Activated CD8-positive, alpha-beta T cell treated with anti-CD3 and anti-CD28 coated beads for 36 hours (primary cell): ENCODE measurements around the gene STK24. TPM values are rescaled to one million over a fixed set of nuclear protein-coding genes. Genes with fewer than 3 reads are reported as not detected.

ENCODE experiments used
- ATAC-seq: fragments of 200-7000 bp; cut with Tn5 transposase; one replicate; pipeline ENCODE4 v1.10.0; 2021; ENCODE audit warnings: mild to moderate bottlenecking, moderate library complexity
- CTCF ChIA-PET: fragments of 350-600 bp; sonication (Branson Sonifier 250); formaldehyde crosslinking; loops from one replicate; lab custom pipeline; 2021; ENCODE audit warnings: antibody characterized with exemption; lab: Charles Lee
- POLR2A ChIA-PET: fragments of 350-600 bp; sonication (Branson Sonifier 250); formaldehyde crosslinking; loops from one replicate; lab custom pipeline; 2021; ENCODE audit warnings: antibody characterized with exemption; lab: Charles Lee
- DNase-seq: peaks from one replicate; pipeline ENCODE4 v3.0.0-alpha.2; 2020
- H3K27ac Mint-ChIP-seq: one replicate; pipeline ENCODE4 v1.8.0; 2021; ENCODE audit warnings: mild to moderate bottlenecking, mixed read lengths
- H3K27me3 Mint-ChIP-seq: one replicate; pipeline ENCODE4 v1.8.0; 2021; ENCODE audit warnings: mixed read lengths
- H3K36me3 Mint-ChIP-seq: one replicate; pipeline ENCODE4 v1.8.0; 2021; ENCODE audit warnings: low read depth, mixed read lengths
- H3K4me1 Mint-ChIP-seq: one replicate; pipeline ENCODE4 v1.8.0; 2021; ENCODE audit warnings: low read depth, mixed read lengths
- H3K4me3 Mint-ChIP-seq: one replicate; pipeline ENCODE4 v1.8.0; 2021; ENCODE audit warnings: mild to moderate bottlenecking, moderate library complexity, mixed read lengths
- H3K9me3 Mint-ChIP-seq: one replicate; pipeline ENCODE4 v1.8.0; 2021; ENCODE audit warnings: mixed read lengths
- intact Hi-C: fragments of 100-400 bp; cut with micrococcal nuclease; formaldehyde crosslinking; loops from one replicate; pipeline ENCODE4 v1.10.0; 2022
- total RNA-seq, 2 experiments: library from RNA; stranded (reverse); gene quantifications; one replicate each; pipeline ENCODE4 v1.2.3, GENCODE V29; 2021
- TF ChIP-seq, protein P1 (sequence below): fragments of 200-600 bp; IDR thresholded peaks from one replicate; pipeline ENCODE4 v1.8.0; 2022; ENCODE audit warnings: antibody characterized with exemption, mild to moderate bottlenecking

Gene STK24
- total RNA-seq, 2 experiments from 2014 or later: 118 TPM

DNA sequence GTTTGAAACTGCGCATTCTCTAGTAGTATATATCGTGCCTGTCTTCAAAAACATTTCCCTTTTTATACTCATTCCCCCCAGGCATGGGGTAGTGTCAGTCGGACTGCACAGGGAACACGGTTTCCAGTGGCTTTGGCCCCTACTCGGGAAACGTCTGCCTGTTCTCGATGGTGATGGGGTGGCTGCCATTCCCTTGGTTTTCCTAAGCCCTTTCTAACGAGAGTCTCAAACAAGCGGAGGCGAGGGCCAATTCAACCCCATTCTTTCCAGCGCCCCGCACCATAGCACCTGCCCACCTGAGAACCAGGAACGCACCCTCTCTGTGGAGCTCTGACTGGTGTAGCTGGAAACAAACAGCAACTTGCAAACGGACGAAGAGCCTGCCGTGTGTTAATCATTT lies 127.6 kb downstream of the STK24 start:
- TF ChIP-seq, protein P1, sequence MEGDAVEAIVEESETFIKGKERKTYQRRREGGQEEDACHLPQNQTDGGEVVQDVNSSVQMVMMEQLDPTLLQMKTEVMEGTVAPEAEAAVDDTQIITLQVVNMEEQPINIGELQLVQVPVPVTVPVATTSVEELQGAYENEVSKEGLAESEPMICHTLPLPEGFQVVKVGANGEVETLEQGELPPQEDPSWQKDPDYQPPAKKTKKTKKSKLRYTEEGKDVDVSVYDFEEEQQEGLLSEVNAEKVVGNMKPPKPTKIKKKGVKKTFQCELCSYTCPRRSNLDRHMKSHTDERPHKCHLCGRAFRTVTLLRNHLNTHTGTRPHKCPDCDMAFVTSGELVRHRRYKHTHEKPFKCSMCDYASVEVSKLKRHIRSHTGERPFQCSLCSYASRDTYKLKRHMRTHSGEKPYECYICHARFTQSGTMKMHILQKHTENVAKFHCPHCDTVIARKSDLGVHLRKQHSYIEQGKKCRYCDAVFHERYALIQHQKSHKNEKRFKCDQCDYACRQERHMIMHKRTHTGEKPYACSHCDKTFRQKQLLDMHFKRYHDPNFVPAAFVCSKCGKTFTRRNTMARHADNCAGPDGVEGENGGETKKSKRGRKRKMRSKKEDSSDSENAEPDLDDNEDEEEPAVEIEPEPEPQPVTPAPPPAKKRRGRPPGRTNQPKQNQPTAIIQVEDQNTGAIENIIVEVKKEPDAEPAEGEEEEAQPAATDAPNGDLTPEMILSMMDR: no peak
- intact Hi-C loops: loop anchor here (5.0 kb wide), 1 partner anchor 223 kb away; no protein-coding TSS in a partner anchor
- ChIA-PET POLR2A (no interaction called here), CTCF (interaction anchor here (2.7 to 3.7 kb wide), 2 partner anchors 17 to 203 kb away, joined by 18 to 34 read pairs; no protein-coding TSS in a partner anchor)
- H3K4me1 Mint-ChIP-seq: peaks cover 36% of the 10 kb centered on the region
- H3K9me3 Mint-ChIP-seq: no peaks in the 10 kb centered on the region
- ATAC-seq (no peak), DNase-seq (no peak)
- peaks cover 20% of the 10 kb centered on the region for H3K36me3 Mint-ChIP-seq
- H3K27ac Mint-ChIP-seq: peak overlapping the region; percentile 23
- H3K4me3 Mint-ChIP-seq: no peak overlapping the region
- no peaks in the 10 kb centered on the region for H3K27me3 Mint-ChIP-seq

DNA sequence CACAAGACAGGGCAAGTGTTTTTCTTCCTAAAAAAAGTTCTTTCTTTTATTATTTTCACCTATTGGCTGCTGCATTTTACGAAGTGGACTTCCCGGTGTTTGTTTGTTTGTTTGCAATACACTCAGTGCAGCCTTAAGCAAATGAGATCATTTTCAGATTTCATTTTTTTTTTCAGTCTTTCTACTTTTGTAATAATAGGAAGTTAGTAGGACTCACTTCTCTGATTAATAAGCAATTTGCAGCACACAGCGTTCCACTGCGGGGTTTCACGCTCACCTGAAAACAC lies 128.3 kb downstream of the STK24 start:
- intact Hi-C loops: loop anchor here (5.0 kb wide), 1 partner anchor 224 kb away; no protein-coding TSS in a partner anchor
- Mint-ChIP-seq H3K36me3 (peaks cover 18% of the 10 kb centered on the region), H3K27me3 (no peaks in the 10 kb centered on the region), H3K9me3 (no peaks in the 10 kb centered on the region), H3K27ac (peak overlapping the region; percentile 41), H3K4me3 (no peak overlapping the region), H3K4me1 (peaks cover 36% of the 10 kb centered on the region)
- TF ChIP-seq, protein P1: no peak
- ATAC-seq (no peak), DNase-seq (no peak)
- ChIA-PET POLR2A (no interaction called here), CTCF (interaction anchor here (5.4 kb wide), 2 partner anchors 203 to 224 kb away, joined by 62 to 160 read pairs; no protein-coding TSS in a partner anchor)

DNA sequence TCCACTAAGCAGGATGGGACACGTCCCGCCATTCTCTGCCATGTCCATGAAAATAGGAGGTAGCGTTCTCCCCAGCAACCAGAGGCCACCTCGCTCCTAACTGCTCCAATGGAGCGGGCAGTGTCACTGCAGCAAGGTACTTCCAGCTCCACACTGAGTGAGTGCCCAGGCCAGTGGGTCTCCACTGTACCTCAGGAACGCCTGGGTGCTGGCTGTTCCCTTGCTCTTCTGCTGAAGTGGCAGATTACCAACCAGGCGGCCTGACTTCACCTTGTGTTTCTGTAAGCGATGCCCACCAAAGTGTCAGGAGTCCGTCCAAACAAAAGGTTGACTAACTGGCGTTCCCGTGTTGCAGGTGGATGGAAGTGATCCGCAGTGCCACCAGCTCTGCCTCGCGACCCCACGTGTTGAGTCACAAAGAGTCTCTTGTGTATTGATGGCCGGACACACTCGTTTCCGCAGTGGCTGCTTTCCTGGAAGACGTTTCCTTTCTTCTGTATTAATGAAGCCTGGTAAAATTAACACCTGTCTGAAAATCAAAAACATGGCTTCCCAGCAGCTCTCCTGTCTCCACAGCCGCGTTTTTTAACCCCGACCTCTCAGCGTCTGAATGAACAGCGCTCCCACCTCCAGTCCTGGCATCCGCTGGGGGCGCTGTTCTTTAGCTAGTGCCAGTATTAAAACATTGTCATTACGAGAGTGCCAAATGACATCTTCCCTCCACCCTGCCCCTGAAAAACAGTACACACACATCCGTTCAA lies 128.8 kb downstream of the STK24 start:
- intact Hi-C loops: loop anchor here (2.0 to 5.0 kb wide), 2 partner anchors 205 to 224 kb away; no protein-coding TSS in a partner anchor
- Mint-ChIP-seq H3K27me3 (no peaks in the 10 kb centered on the region), H3K4me3 (no peak overlapping the region), H3K9me3 (no peaks in the 10 kb centered on the region), H3K27ac (peak overlapping the region; percentile 41), H3K4me1 (peaks cover 36% of the 10 kb centered on the region), H3K36me3 (peaks cover 16% of the 10 kb centered on the region)
- ChIA-PET POLR2A (no interaction called here), CTCF (interaction anchor here (0.9 to 5.4 kb wide), 4 partner anchors 58 to 224 kb away, joined by 3 to 160 read pairs (median 38); no protein-coding TSS in a partner anchor)
- ATAC-seq (no peak), DNase-seq (peak; percentile 44)
- TF ChIP-seq, protein P1: no peak

DNA sequence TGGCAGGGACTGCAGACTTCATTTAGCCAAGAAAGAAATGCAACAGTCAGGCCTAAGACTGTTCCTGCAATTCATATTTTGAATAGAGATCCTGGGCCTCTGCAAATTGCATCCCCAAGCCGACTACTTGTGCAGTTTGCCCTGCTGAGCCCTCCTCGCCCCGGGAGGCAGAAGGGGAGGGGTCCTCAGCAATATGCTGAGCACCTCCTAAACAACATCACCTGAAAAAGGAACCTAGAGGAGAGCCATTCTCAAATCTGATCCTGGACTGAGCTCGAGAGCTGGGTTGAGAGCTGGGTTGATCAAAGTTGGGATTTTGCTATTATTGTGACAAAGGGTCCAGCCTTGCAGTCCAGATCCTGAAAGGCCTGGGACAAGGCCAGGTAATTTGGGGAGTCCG lies 129.8 kb downstream of the STK24 start:
- H3K27ac Mint-ChIP-seq: peak overlapping the region; percentile 55
- ChIA-PET CTCF (interaction anchor here (0.9 to 5.4 kb wide), 5 partner anchors 59 to 225 kb away, joined by 3 to 160 read pairs (median 13); no protein-coding TSS in a partner anchor), POLR2A (no interaction called here)
- peaks cover 9% of the 10 kb centered on the region for H3K36me3 Mint-ChIP-seq
- no peaks in the 10 kb centered on the region for H3K9me3 Mint-ChIP-seq
- H3K27me3 Mint-ChIP-seq: no peaks in the 10 kb centered on the region
- DNase-seq (no peak), ATAC-seq (no peak)
- H3K4me1 Mint-ChIP-seq: peaks cover 32% of the 10 kb centered on the region
- no peak overlapping the region for H3K4me3 Mint-ChIP-seq
- intact Hi-C loops: loop anchor here (2.0 to 5.0 kb wide), 2 partner anchors 206 to 225 kb away; no protein-coding TSS in a partner anchor
- TF ChIP-seq, protein P1: no peak

DNA sequence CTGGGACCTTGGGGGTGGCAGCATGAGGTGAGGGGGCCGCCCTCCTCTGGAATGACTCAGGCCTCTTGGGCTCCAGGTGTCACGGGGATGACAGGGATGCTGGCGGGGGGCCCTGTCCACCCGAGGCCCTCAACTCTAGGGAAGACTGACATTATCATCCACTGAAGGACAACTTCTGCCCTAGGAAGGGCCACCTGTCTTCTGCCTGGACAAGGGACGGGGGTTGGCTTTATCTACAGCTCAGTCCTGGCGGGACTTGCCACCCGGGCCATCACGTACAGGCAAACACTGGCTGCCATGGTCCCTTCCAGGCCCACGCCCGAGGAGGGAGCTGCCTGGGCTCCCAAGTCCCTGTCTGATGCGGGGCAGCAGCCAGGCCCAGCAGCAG lies 130.7 kb downstream of the STK24 start:
- Mint-ChIP-seq H3K4me3 (no peak overlapping the region), H3K9me3 (no peaks in the 10 kb centered on the region), H3K27me3 (no peaks in the 10 kb centered on the region), H3K27ac (peak overlapping the region; percentile 92), H3K36me3 (no peaks in the 10 kb centered on the region), H3K4me1 (peaks cover 23% of the 10 kb centered on the region)
- intact Hi-C loops: loop anchor here (2.0 to 5.0 kb wide), 2 partner anchors 207 to 226 kb away; no protein-coding TSS in a partner anchor
- ChIA-PET CTCF (interaction anchor here (0.7 to 5.4 kb wide), 31 partner anchors 9 to 397 kb away, joined by 3 to 160 read pairs (median 8); no protein-coding TSS in a partner anchor), POLR2A (interaction anchor here (0.9 to 1.0 kb wide), 2 partner anchors 91 to 210 kb away, joined by 3 to 4 read pairs; no protein-coding TSS in a partner anchor)
- TF ChIP-seq, protein P1: no peak
- ATAC-seq (no peak), DNase-seq (no peak)
